ENCODE data around the gene MFSD6.

DNA sequence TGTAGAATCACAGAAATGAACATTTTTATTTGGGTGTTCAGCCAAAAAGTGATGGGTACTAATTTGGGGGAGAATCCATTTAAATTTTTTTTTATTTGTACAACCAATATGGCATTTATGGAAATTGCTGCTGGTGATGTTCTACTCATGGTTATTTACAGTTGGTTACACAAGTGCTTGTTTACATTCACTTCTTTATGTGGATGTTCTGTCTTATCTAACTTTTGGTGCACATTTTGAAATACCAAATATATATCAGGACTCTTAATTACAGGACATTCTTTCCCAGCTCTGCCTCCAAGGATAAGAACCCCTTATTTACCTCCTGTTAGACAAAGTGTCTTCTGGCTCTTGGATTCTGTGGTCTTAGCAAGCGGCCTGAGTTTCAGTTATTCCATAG, 91.1 kb downstream of the MFSD6 start:
- TF ChIP-seq GATA2 (IDR thresholded peaks at IDR 0.05; ENCODE audit: low read depth, low read length) (no peak), GATA3 (IDR thresholded peaks at IDR 0.05; ENCODE audit: low read depth, low read length) (no peak)
